Effector CD4-positive, alpha-beta T cell (primary cell): ENCODE results near the gene PGPEP1.
"Not testable (repeated sequence)": the region's sequence is repeated elsewhere in the genome, so short reads cannot be mapped to it uniquely, and the experiment has no call there.

ENCODE experiments used
- DNase-seq: peaks from one replicate; pipeline ENCODE4 v3.0.0-alpha.2; 2020

The PGPEP1 gene

GRCh38 chr19:18332917-18333530 is 7.4 kb upstream of the PGPEP1 start:
- no peak for DNase-seq

- DNase-seq, result no peak
These were observed 6.7 kb upstream of the PGPEP1 start for GRCh38 chr19:18333680-18334079.

- DNase-seq, result no peak
These were observed 4.3 kb upstream of the PGPEP1 start for GRCh38 chr19:18336121-18336520.

- no peak for DNase-seq
These were observed 1.9 kb upstream of the PGPEP1 start for GRCh38 chr19:18338541-18338940.

GRCh38 chr19:18339723-18340122 is 675 bp upstream of the PGPEP1 start:
- DNase-seq, result no peak

GRCh38 chr19:18340990-18341868 is 831 bp downstream of the PGPEP1 start:
- peak; percentile 43 for DNase-seq

- no peak for DNase-seq
These were observed 1.8 kb downstream of the PGPEP1 start for GRCh38 chr19:18342090-18342632.

- no peak for DNase-seq
These were observed 4.2 kb downstream of the PGPEP1 start for GRCh38 chr19:18344582-18344950.

GRCh38 chr19:18345296-18345695 is 4.9 kb downstream of the PGPEP1 start:
- DNase-seq, result no peak

GRCh38 chr19:18346091-18346490 is 5.7 kb downstream of the PGPEP1 start:
- no peak for DNase-seq

- DNase-seq, result no peak
These were observed 7.8 kb downstream of the PGPEP1 start for GRCh38 chr19:18348171-18348570.

- not testable (repeated sequence) for DNase-seq
These were observed 8.5 kb downstream of the PGPEP1 start for GRCh38 chr19:18348818-18349339.

GRCh38 chr19:18349524-18350128 is 9.2 kb downstream of the PGPEP1 start:
- DNase-seq, result no peak

- DNase-seq, result no peak
These were observed 10.1 kb downstream of the PGPEP1 start for GRCh38 chr19:18350490-18350889.

GRCh38 chr19:18351544-18351943 is 11.1 kb downstream of the PGPEP1 start:
- DNase-seq, result no peak

GRCh38 chr19:18353378-18354005 is 13.1 kb downstream of the PGPEP1 start:
- DNase-seq, result no peak

GRCh38 chr19:18354743-18355142 is 14.3 kb downstream of the PGPEP1 start:
- DNase-seq, result not testable (repeated sequence)

- no peak for DNase-seq
These were observed 16.6 kb downstream of the PGPEP1 start for GRCh38 chr19:18357041-18357440.

GRCh38 chr19:18361646-18362045 is 21.2 kb downstream of the PGPEP1 start:
- no peak for DNase-seq

- no peak for DNase-seq
These were observed 22.6 kb downstream of the PGPEP1 start for GRCh38 chr19:18362934-18363542.

GRCh38 chr19:18363787-18364186 is 23.4 kb downstream of the PGPEP1 start:
- no peak for DNase-seq

GRCh38 chr19:18364277-18364825 is 24.0 kb downstream of the PGPEP1 start:
- DNase-seq, result not testable (repeated sequence)
